ENCODE results near the gene CHEK1.

DNA sequence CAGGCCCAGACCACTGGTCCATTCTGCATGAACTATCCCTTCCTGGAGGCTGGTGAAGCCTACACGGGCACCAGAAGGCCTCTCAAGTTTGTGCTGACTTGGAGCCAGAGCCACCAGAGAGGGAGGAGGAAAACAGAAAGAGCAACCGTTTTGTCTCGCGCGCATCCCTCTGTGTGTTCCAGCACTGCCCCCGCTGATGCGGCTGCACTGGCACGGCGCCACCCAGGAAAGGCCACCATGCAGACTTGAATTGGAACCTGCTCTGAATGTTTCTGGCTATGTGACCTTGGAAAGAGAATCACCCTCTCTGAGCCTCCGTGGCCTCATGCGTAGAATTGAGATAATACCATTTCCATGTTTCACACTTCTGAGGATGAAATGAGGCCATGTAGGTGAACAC, 63.1 kb downstream of the CHEK1 start:
- TF ChIP-seq REST (IDR thresholded peaks at IDR 0.05; ENCODE audit: insufficient read depth in 1 of 2, low read depth in 2 of 2, low read length in 2 of 2) (no peak), POLR2AphosphoS5 (IDR thresholded peaks at IDR 0.05; ENCODE audit: low read depth, low read length) (no peak), FOXP2 (optimal IDR thresholded peaks at IDR 0.05; ENCODE audit: borderline replicate concordance, extremely low read depth, extremely low read length, insufficient read depth) (no peak), SIN3A (IDR thresholded peaks at IDR 0.05; ENCODE audit: borderline replicate concordance, insufficient read depth, low read length) (no peak)
